H9 (cell line): ENCODE data around the gene INO80B. TPM values are rescaled to one million over a fixed set of nuclear protein-coding genes. Genes with fewer than 3 reads are reported as not detected.

Experiments used
- DNase-seq: peaks from one replicate; pipeline ENCODE4 v3.0.0-alpha.2; 2017
- H2AFZ ChIP-seq: one replicate; pipeline ENCODE4 v1.6.1; 2013; ENCODE audit warnings: mild to moderate bottlenecking, low read length, control low read depth, moderate library complexity
- H2AK5ac ChIP-seq: 2 replicates; pipeline ENCODE4 v1.6.1; 2013; ENCODE audit warnings: low read length, control low read depth, mixed read lengths; ENCODE audit not compliant: insufficient read length
- H2BK120ac ChIP-seq: one replicate; pipeline ENCODE4 v1.6.1; 2013; ENCODE audit warnings: low read depth, mild to moderate bottlenecking, low read length, control low read depth, inconsistent platforms; ENCODE audit not compliant: poor library complexity, severe bottlenecking
- H2BK12ac ChIP-seq: 2 replicates; pipeline ENCODE4 v1.6.1; 2013; ENCODE audit warnings: low read length, control low read depth, mixed read lengths, low read depth; ENCODE audit not compliant: insufficient read length
- H2BK15ac ChIP-seq: 2 replicates; pipeline ENCODE4 v1.6.1; 2013; ENCODE audit warnings: low read depth, low read length, control low read depth
- H2BK20ac ChIP-seq: one replicate; pipeline ENCODE4 v1.6.1; 2013; ENCODE audit warnings: low read depth, mild to moderate bottlenecking, low read length, control low read depth, inconsistent platforms; ENCODE audit not compliant: poor library complexity, severe bottlenecking
- H2BK5ac ChIP-seq: 2 replicates; pipeline ENCODE4 v1.6.1; 2013; ENCODE audit warnings: low read length, control low read depth, mixed read lengths; ENCODE audit not compliant: insufficient read length
- H3K14ac ChIP-seq: 2 replicates; pipeline ENCODE4 v1.6.1; 2013; ENCODE audit warnings: low read length, control low read depth; ENCODE audit not compliant: insufficient read depth
- H3K18ac ChIP-seq: 2 replicates; pipeline ENCODE4 v1.6.1; 2013; ENCODE audit warnings: low read depth, mild to moderate bottlenecking, mixed read lengths, low read length, control low read depth; ENCODE audit not compliant: insufficient read length
- H3K23ac ChIP-seq: 2 replicates; pipeline ENCODE4 v1.6.1; 2013; ENCODE audit warnings: low read length, control low read depth, mixed read lengths, low read depth; ENCODE audit not compliant: insufficient read length
- H3K23me2 ChIP-seq: 2 replicates; pipeline ENCODE4 v1.6.1; 2013; ENCODE audit warnings: low read depth, mild to moderate bottlenecking, mixed read lengths, low read length, control low read depth; ENCODE audit not compliant: insufficient read length, poor library complexity, severe bottlenecking
- H3K27ac ChIP-seq: 2 replicates; pipeline ENCODE4 v1.5.1; 2013; ENCODE audit warnings: low read length, control low read depth, mixed read lengths, low read depth; ENCODE audit not compliant: insufficient read length
- H3K27me3 ChIP-seq: 2 replicates; pipeline ENCODE4 v1.6.1; 2013; ENCODE audit warnings: low read length, control low read depth, inconsistent platforms; ENCODE audit not compliant: insufficient read depth
- H3K4ac ChIP-seq: 2 replicates; pipeline ENCODE4 v1.6.1; 2013; ENCODE audit warnings: low read depth, mild to moderate bottlenecking, control low read depth, inconsistent platforms, low read length, moderate library complexity
- H3K4me1 ChIP-seq: 2 replicates; pipeline ENCODE4 v1.6.1; 2013; ENCODE audit warnings: low read length, control low read depth, inconsistent platforms; ENCODE audit not compliant: insufficient read depth
- H3K4me2 ChIP-seq: 2 replicates; pipeline ENCODE4 v1.6.1; 2013; ENCODE audit warnings: low read length, control low read depth, mixed read lengths; ENCODE audit not compliant: insufficient read length, insufficient read depth
- H3K56ac ChIP-seq: 2 replicates; pipeline ENCODE4 v1.6.1; 2013; ENCODE audit warnings: low read depth, mild to moderate bottlenecking, mixed read lengths, low read length, control low read depth; ENCODE audit not compliant: insufficient read length
- H3K79me1 ChIP-seq: 2 replicates; pipeline ENCODE4 v1.6.1; 2013; ENCODE audit warnings: low read depth, mild to moderate bottlenecking, moderate library complexity, low read length, control low read depth, inconsistent platforms; ENCODE audit not compliant: insufficient read depth, poor library complexity, severe bottlenecking
- H3K79me2 ChIP-seq: 2 replicates; pipeline ENCODE4 v1.6.1; 2013; ENCODE audit warnings: low read length, control low read depth, inconsistent platforms; ENCODE audit not compliant: insufficient read depth
- H3K9ac ChIP-seq: 2 replicates; pipeline ENCODE4 v1.6.1; 2013; ENCODE audit warnings: low read length, control low read depth, mixed read lengths; ENCODE audit not compliant: insufficient read length; ENCODE audit errors: extremely low read depth
- H3K9me3 ChIP-seq: one replicate; pipeline ENCODE4 v1.6.1; 2013; ENCODE audit warnings: low read depth, low read length, inconsistent platforms; ENCODE audit not compliant: control insufficient read depth
- H3T11ph ChIP-seq: one replicate; pipeline ENCODE4 v1.6.1; 2013; ENCODE audit warnings: mild to moderate bottlenecking, low read length, control low read depth, inconsistent platforms
- H4K20me1 ChIP-seq: one replicate; pipeline ENCODE4 v1.6.1; 2013; ENCODE audit not compliant: control insufficient read depth, insufficient read length, insufficient read depth
- H4K5ac ChIP-seq: 2 replicates; pipeline ENCODE4 v1.6.1; 2013; ENCODE audit warnings: low read depth, mild to moderate bottlenecking, mixed read lengths, low read length, control low read depth; ENCODE audit not compliant: insufficient read length
- H4K8ac ChIP-seq: replicated peaks from 2 replicates; pipeline ENCODE4 v1.6.1; 2013; ENCODE audit warnings: low read length, control low read depth, mixed read lengths, low read depth; ENCODE audit not compliant: insufficient read length
- H4K91ac ChIP-seq: 2 replicates; pipeline ENCODE4 v1.6.1; 2013; ENCODE audit warnings: low read depth, mild to moderate bottlenecking, moderate library complexity, mixed read lengths, low read length, control low read depth; ENCODE audit not compliant: insufficient read length
- H3K27ac Mint-ChIP-seq, 3 experiments: 2 replicates in 2 of 3; 3 replicates in 1 of 3; pipeline ENCODE4 v1.8.0; 2020 to 2021; ENCODE audit warnings: mixed read lengths in 3 of 3, mild to moderate bottlenecking in 1 of 3, moderate library complexity in 1 of 3
- H3K27me3 Mint-ChIP-seq: 2 replicates; pipeline ENCODE4 v1.8.0; 2021; ENCODE audit warnings: low read depth, mild to moderate bottlenecking, moderate library complexity, mixed read lengths
- H3K36me3 Mint-ChIP-seq, 3 experiments: 2 replicates in 2 of 3; 3 replicates in 1 of 3; pipeline ENCODE4 v1.8.0; 2020 to 2021; ENCODE audit warnings: low read depth in 3 of 3, mixed read lengths in 3 of 3; ENCODE audit not compliant: insufficient read depth in 1 of 3
- H3K4me1 Mint-ChIP-seq, 2 experiments: 2 replicates each; pipeline ENCODE4 v1.8.0; 2020; ENCODE audit warnings: mixed read lengths in 2 of 2
- H3K4me3 Mint-ChIP-seq, 2 experiments: 2 replicates in 1 of 2; 3 replicates in 1 of 2; pipeline ENCODE4 v1.8.0; 2020 to 2021; ENCODE audit warnings: mild to moderate bottlenecking in 2 of 2, mixed read lengths in 2 of 2, moderate library complexity in 1 of 2
- H3K9me3 Mint-ChIP-seq, 2 experiments: 2 replicates in 1 of 2; 3 replicates in 1 of 2; pipeline ENCODE4 v1.8.0; 2020; ENCODE audit warnings: mild to moderate bottlenecking in 2 of 2, mixed read lengths in 2 of 2, moderate library complexity in 1 of 2
- CTCF ChIP-seq: fragments of 200-600 bp; sonication (generic); conservative IDR thresholded peaks from 3 replicates; pipeline ENCODE4 v1.8.0; 2021; ENCODE audit warnings: antibody characterized with exemption, mild to moderate bottlenecking
- WGBS: extraction: QIAGEN DNeasy Blood & Tissue Kit; methylation state at CpG from one replicate; pipeline ENCODE4 v1.1.7; 2013; ENCODE audit warnings: missing lambda C conversion rate, low lambda C conversion rate, mixed read lengths; ENCODE audit not compliant: insufficient read length; ENCODE audit errors: extremely low coverage; 5-methylcytosine and 5-hydroxymethylcytosine counted together
- total RNA-seq: library from RNA; stranded (reverse); gene quantifications from 2 replicates; pipeline ENCODE4 v1.2.1, GENCODE V29; 2021

Gene INO80B
- total RNA-seq, 1 experiment from 2014 or later: 17.6 TPM

DNA sequence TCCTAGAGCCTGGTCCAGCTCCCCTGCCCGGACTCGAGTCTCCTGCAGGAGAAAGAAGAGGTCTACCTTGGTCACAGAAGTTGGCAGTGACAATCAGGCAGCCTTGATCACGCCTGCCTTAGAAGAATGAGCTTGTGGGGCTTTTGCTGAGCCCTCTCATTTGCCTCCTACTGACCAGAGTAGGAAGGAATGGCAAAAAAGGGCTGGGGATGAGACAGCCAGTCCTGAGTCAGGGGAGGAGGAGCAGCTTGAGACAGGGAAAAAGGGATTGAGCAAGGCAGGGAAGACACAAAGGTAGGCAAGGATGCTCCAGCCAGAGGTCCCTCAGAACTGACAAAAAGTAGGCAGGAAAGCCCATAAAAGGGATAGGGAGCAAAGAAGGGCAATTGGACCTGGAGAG is 27.3 kb upstream of the INO80B start:
- no peak overlapping the region for H2AK5ac ChIP-seq
- H3K14ac ChIP-seq: no peak overlapping the region
- no CpG with 5 or more reads among the region's 3 CpGs for WGBS
- no peak overlapping the region for H2BK15ac ChIP-seq
- no peaks in the 10 kb centered on the region for H3K27me3 ChIP-seq
- no peak overlapping the region for H2BK5ac ChIP-seq
- H3T11ph ChIP-seq: no peak overlapping the region
- no peaks in the 10 kb centered on the region for H3K9me3 ChIP-seq
- H3K79me2 ChIP-seq: no peaks in the 10 kb centered on the region
- H4K8ac ChIP-seq: no peak overlapping the region
- Mint-ChIP-seq H3K4me3 (no peak overlapping the region; a peak in 1 of 5 replicates), H3K27me3 (peaks cover 7% of the 10 kb centered on the region), H3K36me3 (peaks cover 42 to 84% (median 83%) of the 10 kb centered on the region in 3 experiments), H3K9me3 (no peaks in the 10 kb centered on the region; a peak in 1 of 5 replicates), H3K27ac (peak overlapping the region in 1 of 3 experiments; percentile 37; a peak in 2 of 7 replicates), H3K4me1 (peaks cover 5 to 11% of the 10 kb centered on the region in 2 experiments)
- no peak overlapping the region for H3K27ac ChIP-seq
- H2AFZ ChIP-seq: no peak overlapping the region
- no peak for TF ChIP-seq CTCF
- no peak for DNase-seq
- no peaks in the 10 kb centered on the region for H3K79me1 ChIP-seq
- no peak overlapping the region for H3K23ac ChIP-seq
- H3K23me2 ChIP-seq: no peaks in the 10 kb centered on the region
- no peak overlapping the region for H4K91ac ChIP-seq
- no peak overlapping the region for H2BK120ac ChIP-seq
- no peak overlapping the region for H4K5ac ChIP-seq
- no peak overlapping the region for H3K56ac ChIP-seq
- no peak overlapping the region for H2BK20ac ChIP-seq
- no peak overlapping the region for H3K9ac ChIP-seq
- no peak overlapping the region for H3K18ac ChIP-seq
- H4K20me1 ChIP-seq: no peaks in the 10 kb centered on the region
- H2BK12ac ChIP-seq: no peak overlapping the region
- H3K4me1 ChIP-seq: no peaks in the 10 kb centered on the region
- no peak overlapping the region for H3K4me2 ChIP-seq
- no peak overlapping the region for H3K4ac ChIP-seq
